C4-2B (cell line): ENCODE data around the gene WWOX.

Source experiments
- H3K27ac ChIP-seq: fragments of 450-650 bp; 2 replicates; pipeline ENCODE4 v1.5.1; 2017
- CTCF ChIP-seq: fragments of 450-650 bp; conservative IDR thresholded peaks from 2 replicates; pipeline ENCODE4 v1.5.1; 2017; ENCODE audit warnings: mild to moderate bottlenecking
- ZFX ChIP-seq: fragments of 450-650 bp; IDR thresholded peaks from 2 replicates; pipeline ENCODE4 v1.6.1; 2017

Gene WWOX

GRCh38 chr16:78560997-78561396 is 461.5 kb downstream of the WWOX start:
- H3K27ac ChIP-seq = no peak overlapping the region
- TF ChIP-seq ZFX (no peak), CTCF (no peak)

- TF ChIP-seq CTCF (no peak), ZFX (no peak)
- H3K27ac ChIP-seq = no peak overlapping the region
Observed at GRCh38 chr16:78562111-78562510, 462.7 kb downstream of the WWOX start.

GRCh38 chr16:78562650-78563049 is 463.2 kb downstream of the WWOX start:
- no peak overlapping the region for H3K27ac ChIP-seq
- TF ChIP-seq ZFX (no peak), CTCF (no peak)

- H3K27ac ChIP-seq = no peak overlapping the region
- TF ChIP-seq CTCF (no peak), ZFX (no peak)
Observed at GRCh38 chr16:78563905-78564304, 464.5 kb downstream of the WWOX start.

GRCh38 chr16:78566397-78567073 is 467.1 kb downstream of the WWOX start:
- H3K27ac ChIP-seq = no peak overlapping the region
- no peak for TF ChIP-seq CTCF
- TF ChIP-seq ZFX = no peak

GRCh38 chr16:78570399-78571141 is 471.1 kb downstream of the WWOX start:
- TF ChIP-seq ZFX (no peak), CTCF (no peak)
- no peak overlapping the region for H3K27ac ChIP-seq

- H3K27ac ChIP-seq = no peak overlapping the region
- TF ChIP-seq ZFX = no peak
- no peak for TF ChIP-seq CTCF
Observed at GRCh38 chr16:78571434-78571833, 472.0 kb downstream of the WWOX start.
